Epithelial cell of esophagus (primary cell): Measurements from ENCODE around the gene TSPAN4.

Experiments
- DNase-seq: peaks from one replicate; pipeline ENCODE4 v3.0.0; 2010; ENCODE audit warnings: low read depth
- H3K4me3 ChIP-seq: 2 replicates; pipeline ENCODE4 v1.5.1; 2011; ENCODE audit warnings: mild to moderate bottlenecking, low read length, control low read depth
- TF ChIP-seq, protein P1 (sequence below): IDR thresholded peaks from 2 replicates; pipeline ENCODE4 v1.5.1; 2011; ENCODE audit warnings: low read depth, mild to moderate bottlenecking, low read length, control low read depth, inconsistent platforms; ENCODE audit not compliant: insufficient read depth; ENCODE audit errors: missing control alignments

Gene TSPAN4

DNA sequence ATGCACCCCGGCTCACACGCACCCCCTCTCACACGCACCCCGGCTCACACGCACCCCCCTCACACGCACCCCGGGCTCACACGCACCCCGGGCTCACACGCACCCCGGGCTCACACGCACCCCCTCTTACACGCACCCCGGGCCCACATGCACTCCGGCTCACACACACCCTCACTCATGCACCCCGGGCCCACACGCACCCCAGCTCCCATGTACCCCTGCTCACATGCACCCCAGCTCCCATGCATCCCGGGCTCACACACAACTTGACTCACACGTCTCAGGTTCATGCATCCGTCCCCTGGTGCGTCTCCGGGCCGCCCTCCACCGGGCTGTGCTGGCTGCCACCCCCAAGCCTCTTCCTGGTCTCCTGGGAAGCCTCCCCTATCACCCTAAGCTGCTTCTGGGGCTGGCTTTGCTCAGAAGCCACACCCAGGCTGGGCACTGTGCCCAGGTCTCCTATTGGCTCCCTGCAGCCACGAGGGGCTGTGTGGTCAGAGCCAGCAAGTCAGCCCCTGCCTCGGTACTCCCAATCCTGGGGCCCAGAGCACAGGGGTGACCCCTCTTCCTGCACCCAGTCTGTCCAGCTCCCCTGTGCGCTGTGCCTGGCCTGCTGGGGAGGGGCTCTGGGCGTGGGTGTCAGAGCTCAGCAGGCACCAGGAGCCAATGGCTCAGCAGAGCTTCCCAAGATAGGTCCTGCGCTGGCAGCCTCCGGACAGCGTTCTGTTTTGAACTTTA lies 16.9 kb downstream of the TSPAN4 start:
- H3K4me3 ChIP-seq = no peak overlapping the region

DNA sequence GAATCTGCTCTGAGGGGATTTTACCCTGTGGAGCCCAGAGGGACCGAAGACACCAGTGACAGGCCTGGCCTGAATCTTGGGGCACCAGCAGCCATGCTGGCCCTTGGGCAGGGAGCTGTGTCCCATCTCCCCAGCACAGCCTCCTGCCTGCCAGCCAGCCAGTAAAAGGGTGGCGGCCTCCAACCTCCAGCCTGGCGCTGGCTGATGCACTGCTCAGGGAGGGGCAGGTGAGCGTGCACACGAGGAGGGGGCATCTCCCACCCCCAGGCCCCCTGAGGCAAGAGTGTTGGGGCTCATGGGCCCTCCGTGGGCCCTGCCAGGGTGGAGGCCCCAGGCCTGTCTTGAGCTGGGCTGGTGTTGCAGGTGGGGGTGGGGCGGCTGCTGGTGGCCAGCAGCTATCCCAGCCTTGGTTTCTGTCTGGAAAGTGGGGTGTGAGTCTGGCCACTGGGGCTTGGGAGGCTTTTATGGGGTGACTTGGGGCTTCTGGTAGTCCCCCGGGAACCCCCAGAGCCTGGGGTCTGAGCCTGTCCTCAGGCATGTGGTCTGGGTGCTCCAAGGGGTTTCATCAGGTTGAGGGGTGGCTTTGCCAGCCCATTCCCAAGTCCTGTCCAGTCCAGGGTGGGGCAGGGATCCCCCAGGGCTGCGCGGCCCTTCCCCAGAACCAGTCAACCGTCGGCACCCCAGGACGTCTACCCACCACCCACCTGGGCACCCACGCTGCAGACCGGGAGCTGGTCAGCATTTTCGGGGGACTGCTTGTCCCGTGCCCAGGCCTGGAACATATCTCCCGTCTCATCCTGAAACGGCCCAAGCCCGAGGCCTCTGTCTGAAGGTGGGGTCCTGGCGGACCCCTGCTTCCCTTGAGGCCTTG lies 17.8 kb downstream of the TSPAN4 start:
- TF ChIP-seq, protein P1, sequence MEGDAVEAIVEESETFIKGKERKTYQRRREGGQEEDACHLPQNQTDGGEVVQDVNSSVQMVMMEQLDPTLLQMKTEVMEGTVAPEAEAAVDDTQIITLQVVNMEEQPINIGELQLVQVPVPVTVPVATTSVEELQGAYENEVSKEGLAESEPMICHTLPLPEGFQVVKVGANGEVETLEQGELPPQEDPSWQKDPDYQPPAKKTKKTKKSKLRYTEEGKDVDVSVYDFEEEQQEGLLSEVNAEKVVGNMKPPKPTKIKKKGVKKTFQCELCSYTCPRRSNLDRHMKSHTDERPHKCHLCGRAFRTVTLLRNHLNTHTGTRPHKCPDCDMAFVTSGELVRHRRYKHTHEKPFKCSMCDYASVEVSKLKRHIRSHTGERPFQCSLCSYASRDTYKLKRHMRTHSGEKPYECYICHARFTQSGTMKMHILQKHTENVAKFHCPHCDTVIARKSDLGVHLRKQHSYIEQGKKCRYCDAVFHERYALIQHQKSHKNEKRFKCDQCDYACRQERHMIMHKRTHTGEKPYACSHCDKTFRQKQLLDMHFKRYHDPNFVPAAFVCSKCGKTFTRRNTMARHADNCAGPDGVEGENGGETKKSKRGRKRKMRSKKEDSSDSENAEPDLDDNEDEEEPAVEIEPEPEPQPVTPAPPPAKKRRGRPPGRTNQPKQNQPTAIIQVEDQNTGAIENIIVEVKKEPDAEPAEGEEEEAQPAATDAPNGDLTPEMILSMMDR = no peak
- no peak overlapping the region for H3K4me3 ChIP-seq
- DNase-seq = no peak

More for the DNA sequence above, 16.9 kb downstream of the TSPAN4 start:
- TF ChIP-seq, protein P1 = no peak
- peak; percentile 80 for DNase-seq

DNA sequence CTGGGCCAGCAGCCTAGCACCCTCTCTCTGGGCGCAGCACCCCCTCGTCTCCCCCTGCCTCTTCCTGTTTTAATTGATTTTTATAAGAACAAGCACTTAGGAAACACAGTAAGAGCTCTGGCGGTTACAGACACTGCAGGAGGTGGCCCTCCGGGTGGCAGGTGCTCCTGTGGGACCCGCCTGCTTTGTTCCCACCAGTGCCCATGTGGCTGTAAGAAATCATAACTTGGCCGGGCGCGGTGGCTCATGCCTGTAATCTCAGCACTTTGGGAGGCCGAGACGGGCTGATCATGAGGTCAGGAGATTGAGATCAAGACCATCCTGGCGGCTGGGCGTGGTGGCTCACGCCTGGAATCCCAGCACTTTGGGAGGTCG lies 18.4 kb downstream of the TSPAN4 start:
- TF ChIP-seq, protein P1 = no peak
- no peak for DNase-seq
- no peak overlapping the region for H3K4me3 ChIP-seq

DNA sequence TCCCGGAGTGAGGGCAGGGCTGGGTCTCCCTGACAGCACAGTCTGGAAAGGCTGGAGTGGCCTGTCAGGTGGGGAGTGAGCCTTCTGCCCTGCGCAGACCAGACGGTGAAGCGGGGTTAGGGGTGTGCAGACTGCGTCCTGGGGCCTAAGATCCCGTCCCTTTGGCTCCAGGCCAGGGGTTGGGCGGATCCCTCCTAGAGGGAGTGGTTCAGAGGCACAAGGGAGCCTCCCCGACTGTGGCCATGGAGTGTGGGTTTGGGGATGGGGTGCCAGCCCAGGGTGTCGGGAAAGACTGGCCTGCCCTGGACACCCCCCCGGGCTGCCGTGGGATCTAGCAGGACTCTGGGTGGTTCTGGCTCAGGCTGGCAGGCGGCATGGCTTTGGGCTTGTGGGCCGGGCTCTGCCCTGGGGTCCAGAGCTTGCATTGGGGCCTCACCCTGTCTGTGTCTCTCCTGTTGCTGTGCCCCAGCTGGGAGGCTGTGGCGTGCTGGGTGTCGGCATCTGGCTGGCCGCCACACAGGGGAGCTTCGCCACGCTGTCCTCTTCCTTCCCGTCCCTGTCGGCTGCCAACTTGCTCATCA lies 19.5 kb downstream of the TSPAN4 start:
- DNase-seq = no peak
- TF ChIP-seq, protein P1 = no peak
- no peak overlapping the region for H3K4me3 ChIP-seq

DNA sequence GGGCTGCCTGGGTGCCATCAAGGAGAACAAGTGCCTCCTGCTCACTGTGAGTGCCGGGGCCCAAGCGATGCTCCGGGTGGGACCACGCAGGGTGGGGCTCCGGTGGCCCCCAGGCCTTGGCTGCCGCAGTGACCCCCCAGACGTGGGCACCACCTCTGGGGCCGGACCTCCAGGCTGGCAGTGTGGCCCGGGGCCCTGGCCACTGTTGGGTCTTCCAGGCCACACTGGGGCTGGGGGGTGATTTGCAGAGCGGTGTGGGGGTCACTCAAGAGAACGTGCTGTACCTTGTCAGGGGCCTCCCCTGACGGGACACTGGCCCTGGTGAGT lies 20.0 kb downstream of the TSPAN4 start:
- TF ChIP-seq, protein P1 = no peak
- H3K4me3 ChIP-seq = no peak overlapping the region
- no peak for DNase-seq

DNA sequence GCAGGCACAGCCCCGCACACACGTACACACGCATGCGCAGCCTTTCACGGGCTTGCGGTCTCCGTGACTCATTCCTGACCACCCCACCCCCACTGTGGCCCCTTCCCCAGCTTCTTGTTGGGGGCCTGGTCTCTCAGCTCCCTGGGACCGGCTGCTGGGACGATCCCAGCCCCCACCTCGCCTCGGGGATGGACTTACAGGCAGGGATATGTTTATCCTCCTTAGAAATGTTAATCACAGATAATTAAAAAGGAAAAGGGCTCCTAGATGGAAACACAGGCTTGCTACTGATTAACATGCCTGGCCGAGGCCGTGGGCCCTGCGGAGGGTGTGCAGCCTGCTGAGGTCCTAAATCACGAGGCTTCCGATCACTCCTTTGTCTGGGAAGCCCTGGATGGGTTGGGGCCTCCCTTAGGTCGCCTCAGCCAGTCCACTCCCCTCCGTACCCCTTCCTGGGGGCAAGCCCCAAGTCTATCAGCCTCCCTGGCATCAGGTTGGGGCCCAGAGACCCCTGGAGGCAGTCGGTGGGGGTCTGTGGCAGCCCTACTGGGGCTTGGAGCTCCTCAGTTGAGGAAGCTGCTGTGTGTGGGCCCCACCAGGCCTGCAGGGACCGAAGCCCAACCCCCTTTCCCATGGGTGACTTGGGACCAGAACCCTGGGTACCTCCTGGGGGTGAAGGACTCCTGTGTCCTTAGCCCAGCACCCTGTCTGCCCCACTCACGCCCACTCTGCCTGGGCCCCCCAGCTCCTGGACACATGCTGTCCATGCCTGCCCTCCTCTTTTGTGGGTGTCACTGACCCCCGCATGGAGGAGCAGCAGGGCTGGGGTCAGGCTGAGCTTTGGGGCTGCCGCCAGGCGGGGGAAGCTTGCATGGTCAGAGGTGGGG lies 20.6 kb downstream of the TSPAN4 start:
- TF ChIP-seq, protein P1 = no peak
- no peak for DNase-seq
- H3K4me3 ChIP-seq = no peak overlapping the region
